ENCODE data around the gene XPO4.
"Not testable (repeated sequence)": the region's sequence is repeated elsewhere in the genome, so short reads cannot be mapped to it uniquely, and the experiment has no call there.

Gene XPO4

GRCh38 chr13:20902438-20903163 is at the start of gene XPO4:
XPO4 (minus strand) TSS chr13:20902746; CDS start chr13:20902738, 8 bp downstream.
- peak within 1 kb of the TSS; percentile 99 for H3K4me3 ChIP-seq (ENCODE audit: low read depth, low read length)
- H3K27me3 ChIP-seq (ENCODE audit: control insufficient read depth, insufficient read depth, low read length), result no peaks in the 10 kb centered on the region
- peak within 1 kb of the TSS; percentile 98 for H3K9ac ChIP-seq (ENCODE audit: low read depth, low read length)
- no peaks in the 10 kb centered on the region for H3K4me1 ChIP-seq (ENCODE audit: control insufficient read depth, insufficient read depth, low read length)
- no peaks in the 10 kb centered on the region for H3K9me3 ChIP-seq (ENCODE audit: control insufficient read depth, insufficient read depth, low read length)
- H3K36me3 ChIP-seq (ENCODE audit: control insufficient read depth, insufficient read depth, low read length), result peaks cover 4% of the 10 kb centered on the region

- peaks cover 21% of the 10 kb centered on the region for H3K27me3 ChIP-seq (ENCODE audit: control insufficient read depth, insufficient read depth, low read length)
- not testable (repeated sequence) for H3K4me1 ChIP-seq (ENCODE audit: control insufficient read depth, insufficient read depth, low read length); H3K9me3 ChIP-seq (ENCODE audit: control insufficient read depth, insufficient read depth, low read length); H3K9ac ChIP-seq (ENCODE audit: low read depth, low read length); H3K4me3 ChIP-seq (ENCODE audit: low read depth, low read length); H3K36me3 ChIP-seq (ENCODE audit: control insufficient read depth, insufficient read depth, low read length)
Measured at GRCh38 chr13:20948001-20948400, 45.5 kb upstream of the XPO4 start.

GRCh38 chr13:20945952-20946383 is 43.4 kb upstream of the XPO4 start:
- H3K9me3 ChIP-seq (ENCODE audit: control insufficient read depth, insufficient read depth, low read length), result no peaks in the 10 kb centered on the region
- peak overlapping the region; percentile 51 for H3K4me3 ChIP-seq (ENCODE audit: low read depth, low read length)
- no peaks in the 10 kb centered on the region for H3K36me3 ChIP-seq (ENCODE audit: control insufficient read depth, insufficient read depth, low read length)
- H3K4me1 ChIP-seq (ENCODE audit: control insufficient read depth, insufficient read depth, low read length), result no peaks in the 10 kb centered on the region
- H3K9ac ChIP-seq (ENCODE audit: low read depth, low read length), result peak overlapping the region; percentile 47
- peaks cover 21% of the 10 kb centered on the region for H3K27me3 ChIP-seq (ENCODE audit: control insufficient read depth, insufficient read depth, low read length)

- H3K4me1 ChIP-seq (ENCODE audit: control insufficient read depth, insufficient read depth, low read length), result peaks cover 2% of the 10 kb centered on the region
- H3K4me3 ChIP-seq (ENCODE audit: low read depth, low read length), result no peak overlapping the region
- no peaks in the 10 kb centered on the region for H3K36me3 ChIP-seq (ENCODE audit: control insufficient read depth, insufficient read depth, low read length)
- H3K9ac ChIP-seq (ENCODE audit: low read depth, low read length), result no peak overlapping the region
- H3K27me3 ChIP-seq (ENCODE audit: control insufficient read depth, insufficient read depth, low read length), result peaks cover 21% of the 10 kb centered on the region
- H3K9me3 ChIP-seq (ENCODE audit: control insufficient read depth, insufficient read depth, low read length), result no peaks in the 10 kb centered on the region
Measured at GRCh38 chr13:20942938-20943559, 40.5 kb upstream of the XPO4 start.

- H3K27me3 ChIP-seq (ENCODE audit: control insufficient read depth, insufficient read depth, low read length); H3K9me3 ChIP-seq (ENCODE audit: control insufficient read depth, insufficient read depth, low read length); H3K9ac ChIP-seq (ENCODE audit: low read depth, low read length); H3K36me3 ChIP-seq (ENCODE audit: control insufficient read depth, insufficient read depth, low read length); H3K4me1 ChIP-seq (ENCODE audit: control insufficient read depth, insufficient read depth, low read length); H3K4me3 ChIP-seq (ENCODE audit: low read depth, low read length): not testable (repeated sequence)
Measured at GRCh38 chr13:20940511-20940910, 38.0 kb upstream of the XPO4 start.

- Histone ChIP-seq H3K4me3 (ENCODE audit: low read depth, low read length) (no peak overlapping the region), H3K27me3 (ENCODE audit: control insufficient read depth, insufficient read depth, low read length) (peaks cover 5% of the 10 kb centered on the region), H3K36me3 (ENCODE audit: control insufficient read depth, insufficient read depth, low read length) (no peaks in the 10 kb centered on the region), H3K9ac (ENCODE audit: low read depth, low read length) (no peak overlapping the region), H3K9me3 (ENCODE audit: control insufficient read depth, insufficient read depth, low read length) (no peaks in the 10 kb centered on the region), H3K4me1 (ENCODE audit: control insufficient read depth, insufficient read depth, low read length) (peaks cover 2% of the 10 kb centered on the region)
Measured at GRCh38 chr13:20940083-20940482, 37.5 kb upstream of the XPO4 start.

GRCh38 chr13:20939662-20940061 is 37.1 kb upstream of the XPO4 start:
- H3K36me3 ChIP-seq (ENCODE audit: control insufficient read depth, insufficient read depth, low read length), result no peaks in the 10 kb centered on the region
- H3K27me3 ChIP-seq (ENCODE audit: control insufficient read depth, insufficient read depth, low read length), result peaks cover 1% of the 10 kb centered on the region
- H3K9me3 ChIP-seq (ENCODE audit: control insufficient read depth, insufficient read depth, low read length), result no peaks in the 10 kb centered on the region
- peaks cover 2% of the 10 kb centered on the region for H3K4me1 ChIP-seq (ENCODE audit: control insufficient read depth, insufficient read depth, low read length)
- no peak overlapping the region for H3K9ac ChIP-seq (ENCODE audit: low read depth, low read length)
- no peak overlapping the region for H3K4me3 ChIP-seq (ENCODE audit: low read depth, low read length)

GRCh38 chr13:20938302-20938701 is 35.8 kb upstream of the XPO4 start:
- no peaks in the 10 kb centered on the region for H3K9me3 ChIP-seq (ENCODE audit: control insufficient read depth, insufficient read depth, low read length)
- no peaks in the 10 kb centered on the region for H3K36me3 ChIP-seq (ENCODE audit: control insufficient read depth, insufficient read depth, low read length)
- H3K9ac ChIP-seq (ENCODE audit: low read depth, low read length), result no peak overlapping the region
- H3K27me3 ChIP-seq (ENCODE audit: control insufficient read depth, insufficient read depth, low read length), result no peaks in the 10 kb centered on the region
- peaks cover 2% of the 10 kb centered on the region for H3K4me1 ChIP-seq (ENCODE audit: control insufficient read depth, insufficient read depth, low read length)
- H3K4me3 ChIP-seq (ENCODE audit: low read depth, low read length), result no peak overlapping the region

- no peaks in the 10 kb centered on the region for H3K4me1 ChIP-seq (ENCODE audit: control insufficient read depth, insufficient read depth, low read length)
- H3K4me3 ChIP-seq (ENCODE audit: low read depth, low read length), result no peak overlapping the region
- H3K27me3 ChIP-seq (ENCODE audit: control insufficient read depth, insufficient read depth, low read length), result no peaks in the 10 kb centered on the region
- no peaks in the 10 kb centered on the region for H3K36me3 ChIP-seq (ENCODE audit: control insufficient read depth, insufficient read depth, low read length)
- no peaks in the 10 kb centered on the region for H3K9me3 ChIP-seq (ENCODE audit: control insufficient read depth, insufficient read depth, low read length)
- H3K9ac ChIP-seq (ENCODE audit: low read depth, low read length), result no peak overlapping the region
Measured at GRCh38 chr13:20927596-20928257, 25.2 kb upstream of the XPO4 start.

GRCh38 chr13:20925395-20925790 is 22.8 kb upstream of the XPO4 start:
- not testable (repeated sequence) for H3K4me3 ChIP-seq (ENCODE audit: low read depth, low read length); H3K9ac ChIP-seq (ENCODE audit: low read depth, low read length); H3K9me3 ChIP-seq (ENCODE audit: control insufficient read depth, insufficient read depth, low read length); H3K27me3 ChIP-seq (ENCODE audit: control insufficient read depth, insufficient read depth, low read length); H3K36me3 ChIP-seq (ENCODE audit: control insufficient read depth, insufficient read depth, low read length); H3K4me1 ChIP-seq (ENCODE audit: control insufficient read depth, insufficient read depth, low read length)

- H3K9ac ChIP-seq (ENCODE audit: low read depth, low read length), result no peak overlapping the region
- H3K27me3 ChIP-seq (ENCODE audit: control insufficient read depth, insufficient read depth, low read length), result no peaks in the 10 kb centered on the region
- no peaks in the 10 kb centered on the region for H3K9me3 ChIP-seq (ENCODE audit: control insufficient read depth, insufficient read depth, low read length)
- no peak overlapping the region for H3K4me3 ChIP-seq (ENCODE audit: low read depth, low read length)
- H3K36me3 ChIP-seq (ENCODE audit: control insufficient read depth, insufficient read depth, low read length), result no peaks in the 10 kb centered on the region
- no peaks in the 10 kb centered on the region for H3K4me1 ChIP-seq (ENCODE audit: control insufficient read depth, insufficient read depth, low read length)
Measured at GRCh38 chr13:20924758-20925394, 22.3 kb upstream of the XPO4 start.
